A549 (cell line): ENCODE measurements around the gene KLHL22. TPM values are rescaled to one million over a fixed set of nuclear protein-coding genes. Genes with fewer than 3 reads are reported as not detected.

Experiments used
- ATAC-seq, 2 experiments: fragments of 200-7000 bp in 1 of 2; fragments of >200 bp in 1 of 2; cut with Nextera tagmentation in 1 of 2; cut with Tn5 transposase in 1 of 2; 3 replicates each; pipeline versions ENCODE4 v1.8.0 to v1.9.1; 2018 to 2020; ENCODE audit warnings: mild to moderate bottlenecking in 1 of 2, moderate library complexity in 1 of 2
- CTCF ChIA-PET: fragments of 300-600 bp; sonication (Branson Sonifier 250); formaldehyde crosslinking; extraction: SDS; loops from one replicate; lab custom pipeline; 2021; ENCODE audit warnings: antibody characterized with exemption, inconsistent platforms; lab: Yijun Ruan, JAX
- POLR2A ChIA-PET: fragments of 350-600 bp; formaldehyde crosslinking; extraction: SDS; loops from one replicate; lab custom pipeline; 2021; ENCODE audit warnings: antibody characterized with exemption, inconsistent platforms; lab: Yijun Ruan, JAX
- DNase-seq, 2 experiments: peaks; one replicate each; pipeline versions ENCODE4 v3.0.0 to v3.0.0-alpha.2; 2011 to 2016; ENCODE audit warnings: low read depth in 1 of 2, low spot score in 1 of 2
- FAIRE-seq: peaks from 2 replicates; lab custom pipeline; 2011; peaks lifted over from hg19 to GRCh38; lab: Jason Lieb, UNC
- H3K27ac ChIP-seq, 2 experiments: fragments of >200 bp; sonication (Bioruptor Twin); formaldehyde crosslinking; 3 replicates each; pipeline ENCODE4 v1.5.1; 2016 to 2017
- H3K4me1 ChIP-seq: fragments of >200 bp; sonication (Bioruptor Twin); formaldehyde crosslinking; 3 replicates; pipeline ENCODE4 v1.6.1; 2016
- H3K4me2 ChIP-seq: fragments of >200 bp; sonication (Bioruptor Twin); formaldehyde crosslinking; 3 replicates; pipeline ENCODE4 v1.6.1; 2016
- H3K4me3 ChIP-seq: fragments of >200 bp; sonication (Bioruptor Twin); formaldehyde crosslinking; 3 replicates; pipeline ENCODE4 v1.5.1; 2016
- H3K9me3 ChIP-seq: fragments of >200 bp; sonication (Bioruptor Twin); formaldehyde crosslinking; 3 replicates; pipeline ENCODE4 v1.6.1; 2016
- CEBPB ChIP-seq, 2 experiments: fragments of >200 bp in 1 of 2; sonication (Bioruptor Twin) in 1 of 2; formaldehyde crosslinking in 1 of 2; IDR thresholded peaks; 2 replicates each; pipeline ENCODE4 v1.6.1; 2012 to 2016
- CHD4 ChIP-seq: fragments of 200-600 bp; sonication (generic); IDR thresholded peaks from 2 replicates; pipeline ENCODE4 v1.6.1; 2016; ENCODE audit warnings: antibody characterized with exemption, mild to moderate bottlenecking, borderline replicate concordance
- E2F6 ChIP-seq: IDR thresholded peaks from 2 replicates; pipeline ENCODE4 v1.6.1; 2012; ENCODE audit warnings: low read depth, borderline replicate concordance
- EHF ChIP-seq: fragments of 250-450 bp; sonication (Bioruptor Pico); IDR thresholded peaks from 2 replicates; pipeline ENCODE4 v1.5.0; 2020; ENCODE audit warnings: mild to moderate bottlenecking
- FOSB ChIP-seq: fragments of 250-450 bp; sonication (Bioruptor Pico); IDR thresholded peaks from 2 replicates; pipeline ENCODE4 v1.5.0; 2020; ENCODE audit warnings: mild to moderate bottlenecking, moderate library complexity
- FOXS1 ChIP-seq: fragments of 250-450 bp; sonication (Bioruptor Pico); IDR thresholded peaks from 2 replicates; pipeline ENCODE4 v1.5.0; 2020; ENCODE audit warnings: mild to moderate bottlenecking, moderate library complexity
- HMGXB4 ChIP-seq: fragments of 250-450 bp; sonication (Bioruptor Pico); IDR thresholded peaks from 2 replicates; pipeline ENCODE4 v1.5.0; 2021; ENCODE audit warnings: mild to moderate bottlenecking, moderate library complexity, borderline replicate concordance
- JUNB ChIP-seq: fragments of >200 bp; sonication (Bioruptor Twin); formaldehyde crosslinking; IDR thresholded peaks from 2 replicates; pipeline ENCODE4 v1.6.1; 2016
- KDM1A ChIP-seq: fragments of 200-600 bp; sonication (generic); IDR thresholded peaks from 2 replicates; pipeline ENCODE4 v1.6.1; 2016; ENCODE audit warnings: low read depth, mild to moderate bottlenecking
- KDM5A ChIP-seq: fragments of 200-600 bp; sonication (generic); IDR thresholded peaks from 2 replicates; pipeline ENCODE4 v1.6.1; 2016; ENCODE audit warnings: antibody characterized with exemption, mild to moderate bottlenecking
- MAX ChIP-seq: IDR thresholded peaks from 2 replicates; pipeline ENCODE4 v1.6.1; 2012
- NFE2L2 ChIP-seq: fragments of 150-350 bp; conservative IDR thresholded peaks from 2 replicates; pipeline ENCODE4 v1.6.1; 2014; ENCODE audit warnings: low read length
- NPAS2 ChIP-seq: fragments of 250-450 bp; sonication (Bioruptor Pico); IDR thresholded peaks from 2 replicates; pipeline ENCODE4 v1.8.0; 2022; ENCODE audit warnings: mild to moderate bottlenecking, moderate library complexity, borderline replicate concordance
- RARB ChIP-seq: fragments of 250-450 bp; sonication (Bioruptor Pico); IDR thresholded peaks from 2 replicates; pipeline ENCODE4 v1.8.0; 2021; ENCODE audit warnings: mild to moderate bottlenecking, moderate library complexity
- REST ChIP-seq: fragments of 200-600 bp; sonication (generic); IDR thresholded peaks from 2 replicates; pipeline ENCODE4 v1.6.1; 2016; ENCODE audit warnings: antibody characterized with exemption, mild to moderate bottlenecking, moderate library complexity
- TFCP2L1 ChIP-seq: fragments of 250-450 bp; sonication (Bioruptor Pico); IDR thresholded peaks from 2 replicates; pipeline ENCODE4 v1.5.0; 2021; ENCODE audit warnings: mild to moderate bottlenecking
- TP53 ChIP-seq: fragments of 250-450 bp; sonication (Bioruptor Pico); IDR thresholded peaks from 2 replicates; pipeline ENCODE4 v1.5.0; 2021; ENCODE audit warnings: mild to moderate bottlenecking, moderate library complexity
- WGBS: methylation state at CpG from one replicate; pipeline ENCODE4 v1.1.6; 2017; ENCODE audit errors: missing lambda C conversion rate; 5-methylcytosine and 5-hydroxymethylcytosine counted together
- polyA plus RNA-seq, 4 experiments: library from polyadenylated mRNA; depleted of rRNA in 3 of 4; stranded (reverse); fragments of >200 nt; fragmentation: RNase III in 1 of 4; extraction: RNeasy Plus Mini Kit Qiagen cat#74134 plus additional on column Dnase treatment in 1 of 4; gene quantifications; 2 replicates in 3 of 4; 3 replicates in 1 of 4; pipeline ENCODE4 v1.2.3, GENCODE V29; 2011 to 2017

The KLHL22 gene
- polyA plus RNA-seq, 2 of the 4 experiments (the other 2 are of a cell fraction), result 11.7 TPM

- no CpG with 5 or more reads among the region's 3 CpGs for WGBS
- no peaks in the 10 kb centered on the region for H3K9me3 ChIP-seq
- CTCF ChIA-PET, result interaction anchor here (0.7 to 3.4 kb wide), 3 partner anchors 10 to 27 kb away, joined by 3 to 11 read pairs (median 9); no protein-coding TSS in a partner anchor
- no peak overlapping the region for H3K27ac ChIP-seq
- POLR2A ChIA-PET, result no interaction called here
- H3K4me1 ChIP-seq, result peaks cover 10% of the 10 kb centered on the region
- DNase-seq (no peak), ATAC-seq (no peak), FAIRE-seq (no peak)
- TF ChIP-seq CHD4, result no peak
- no peak for TF ChIP-seq KDM5A
- TF ChIP-seq EHF, result no peak
- no peak for TF ChIP-seq TFCP2L1
- TF ChIP-seq RARB (CRISPR knock-in tag), result no peak
- TF ChIP-seq TP53 (CRISPR knock-in tag), result no peak
- TF ChIP-seq NFE2L2, result no peak
- TF ChIP-seq REST, result no peak
- H3K4me2 ChIP-seq, result no peak overlapping the region
- H3K4me3 ChIP-seq, result no peak overlapping the region
Observed at GRCh38 chr22:20537325-20537756, 41.7 kb upstream of the KLHL22 start.

GRCh38 chr22:20536590-20537324, 41.2 kb upstream of the KLHL22 start:
- Histone ChIP-seq H3K9me3 (no peaks in the 10 kb centered on the region), H3K4me1 (peaks cover 16% of the 10 kb centered on the region), H3K4me3 (no peak overlapping the region), H3K27ac (no peak overlapping the region), H3K4me2 (no peak overlapping the region)
- POLR2A ChIA-PET, result no interaction called here
- no peak for DNase-seq
- WGBS, result 81% methylated on average over 11 of the region's 12 CpGs
- ATAC-seq, result no peak
- TF ChIP-seq E2F6 (no peak), MAX (no peak), REST (no peak), KDM1A (no peak), CEBPB (IDR thresholded peaks at IDR 0.05) (no peak), NPAS2 (CRISPR knock-in tag) (no peak), FOSB (CRISPR knock-in tag) (no peak), JUNB (no peak), FOXS1 (CRISPR knock-in tag) (no peak), HMGXB4 (CRISPR knock-in tag) (no peak)
- CTCF ChIA-PET, result no interaction called here
- no peak for FAIRE-seq
